Upper lobe of left lung (tissue), 4 donors: ENCODE measurements around the gene SLC22A3.

Experiments used
- CTCF ChIP-seq, 6 experiments: fragments of 450-650 bp in 4 of 6; fragments of 200-600 bp in 2 of 6; sonication (generic) in 2 of 6; IDR thresholded peaks; one replicate each; pipeline ENCODE4 v1.5.1; 2016 to 2019; ENCODE audit warnings: antibody characterized with exemption in 6 of 6
- EP300 ChIP-seq, 4 donors: sonication (generic); formaldehyde crosslinking; IDR thresholded peaks; one replicate each; pipeline ENCODE4 v1.5.1; 2017; ENCODE audit warnings: antibody characterized with exemption in 4 of 4, control low read depth in 2 of 4
- POLR2A ChIP-seq, 4 donors: fragments of 450-650 bp; IDR thresholded peaks; one replicate each; pipeline ENCODE4 v1.5.1; 2016 to 2017; ENCODE audit warnings: antibody characterized with exemption in 4 of 4, mild to moderate bottlenecking in 2 of 4
- POLR2AphosphoS5 ChIP-seq, 2 donors: sonication (generic); formaldehyde crosslinking; IDR thresholded peaks; one replicate each; pipeline ENCODE4 v1.5.1; 2017; ENCODE audit warnings: antibody characterized with exemption in 2 of 2

DNA sequence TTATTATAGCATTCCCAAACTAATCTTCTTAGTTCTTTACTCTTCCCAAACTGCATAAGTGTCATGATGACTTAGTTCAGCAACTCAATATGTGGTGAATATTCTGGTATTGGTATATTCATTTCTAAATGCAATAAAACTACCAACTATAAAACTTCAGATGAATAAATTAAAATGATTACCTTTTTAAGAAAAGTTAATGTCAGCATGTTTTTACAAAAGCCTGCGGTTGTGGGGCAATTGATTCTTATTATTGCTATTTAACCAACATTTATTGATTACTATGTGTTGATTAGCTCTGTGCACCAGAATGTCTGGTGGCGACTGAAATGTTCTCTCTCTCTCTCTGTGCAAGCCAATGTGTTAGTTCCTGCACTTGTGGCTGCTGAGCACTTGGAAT, 5.0 kb upstream of the SLC22A3 start:
- no peak for TF ChIP-seq CTCF (IDR thresholded peaks at IDR 0.05)
- no peak for TF ChIP-seq POLR2AphosphoS5 (IDR thresholded peaks at IDR 0.05)
- TF ChIP-seq POLR2A (IDR thresholded peaks at IDR 0.05): no peak
- no peak for TF ChIP-seq EP300 (IDR thresholded peaks at IDR 0.05)
